GM12878 (cell line): ENCODE data around the gene SCIMP. TPM values are rescaled to one million over a fixed set of nuclear protein-coding genes. Genes with fewer than 3 reads are reported as not detected.
A peak's percentile ranks its signal among the peaks of the same experiment; 100 is the strongest.

Source experiments
- ATF7 ChIP-seq: fragments of 450-650 bp; IDR thresholded peaks from 2 replicates; pipeline ENCODE4 v1.6.1; 2016; ENCODE audit warnings: low read depth, mild to moderate bottlenecking
- BCL11A ChIP-seq: IDR thresholded peaks from 2 replicates; pipeline ENCODE4 v1.6.1; 2011; ENCODE audit warnings: low read depth, low read length
- CEBPB ChIP-seq, 2 experiments: fragments of 150-350 bp in 1 of 2; IDR thresholded peaks; 2 replicates each; pipeline ENCODE4 v1.6.1; 2012 to 2014; ENCODE audit warnings: low read depth in 2 of 2, low read length in 2 of 2, borderline replicate concordance in 1 of 2, inconsistent platforms in 1 of 2
- EGR1 ChIP-seq, 2 experiments: IDR thresholded peaks; 1 replicate in 1 of 2; 2 replicates in 1 of 2; pipeline ENCODE4 v1.6.1; 2011 to 2012; ENCODE audit warnings: low read depth in 2 of 2, low read length in 2 of 2, borderline replicate concordance in 1 of 2, mild to moderate bottlenecking in 1 of 2, moderate library complexity in 1 of 2
- EP300 ChIP-seq, 2 experiments: fragments of 150-350 bp in 1 of 2; IDR thresholded peaks; 2 replicates each; pipeline ENCODE4 v1.6.1; 2011 to 2012; ENCODE audit warnings: low read depth in 2 of 2, low read length in 2 of 2, borderline replicate concordance in 1 of 2, improper control_type of control experiment in 1 of 2, inconsistent platforms in 1 of 2; ENCODE audit not compliant: control insufficient read depth in 1 of 2
- FOXM1 ChIP-seq: IDR thresholded peaks from 2 replicates; pipeline ENCODE4 v1.6.1; 2012; ENCODE audit warnings: low read depth, mild to moderate bottlenecking, inconsistent platforms, low read length, moderate library complexity
- JUNB ChIP-seq: IDR thresholded peaks from 2 replicates; pipeline ENCODE4 v1.6.1; 2016; ENCODE audit warnings: antibody characterized with exemption, mild to moderate bottlenecking
- MYB ChIP-seq: fragments of 150-350 bp; IDR thresholded peaks from 2 replicates; pipeline ENCODE4 v1.6.1; 2014; ENCODE audit warnings: mild to moderate bottlenecking, low read depth, low read length, borderline replicate concordance
- NBN ChIP-seq: fragments of 450-650 bp; IDR thresholded peaks from 2 replicates; pipeline ENCODE4 v1.6.1; 2016
- RAD21 ChIP-seq: IDR thresholded peaks from 2 replicates; pipeline ENCODE4 v1.6.1; 2011; ENCODE audit warnings: mild to moderate bottlenecking, low read depth, low read length, moderate library complexity; ENCODE audit not compliant: insufficient read depth
- SPI1 ChIP-seq: IDR thresholded peaks from 2 replicates; pipeline ENCODE4 v1.6.1; 2011; ENCODE audit warnings: low read depth, mild to moderate bottlenecking, low read length, moderate library complexity, borderline replicate concordance; ENCODE audit not compliant: insufficient read depth
- SREBF1 ChIP-seq: IDR thresholded peaks from 2 replicates; pipeline ENCODE4 v1.6.1; 2012; ENCODE audit warnings: mild to moderate bottlenecking, low read length
- SRF ChIP-seq, 2 experiments: IDR thresholded peaks; 2 replicates each; pipeline ENCODE4 v1.6.1; 2011; ENCODE audit warnings: low read depth in 2 of 2, low read length in 2 of 2, mild to moderate bottlenecking in 1 of 2, moderate library complexity in 1 of 2
- TARDBP ChIP-seq: IDR thresholded peaks from 2 replicates; pipeline ENCODE4 v1.6.1; 2016; ENCODE audit warnings: borderline replicate concordance
- YY1 ChIP-seq: IDR thresholded peaks from 2 replicates; pipeline ENCODE4 v1.6.1; 2011; ENCODE audit warnings: low read depth, mild to moderate bottlenecking, low read length
- polyA plus RNA-seq, 11 experiments: library from polyadenylated mRNA; depleted of rRNA in 4 of 11; unstranded in 6 of 11; stranded (reverse) in 5 of 11; fragments of >200 nt; fragmentation: Nextera tagmentation in 4 of 11; fragmentation: Illumina TruSeq in 1 of 11; extraction: Ambion mirVana in 4 of 11; extraction: Trizol in 1 of 11; gene quantifications; 1 replicate in 1 of 11; 2 replicates in 10 of 11; pipeline versions ENCODE4 v1.2.1 to v1.2.3, GENCODE V29; 2011 to 2016; ENCODE audit warnings: inconsistent platforms in 2 of 11, missing spikeins in 2 of 11, low read depth in 1 of 11
- total RNA-seq, 4 experiments: library from RNA; depleted of rRNA in 3 of 4; stranded (reverse); fragments of >200 nt in 3 of 4; fragmentation: Illumina TruSeq in 1 of 4; extraction: Trizol in 1 of 4; gene quantifications; 2 replicates each; pipeline versions ENCODE4 v1.2.1 to v1.2.3, GENCODE V29; 2013 to 2021
- TF ChIP-seq, protein P1 (sequence below): fragments of 450-650 bp; IDR thresholded peaks from 2 replicates; pipeline ENCODE4 v1.6.1; 2017; ENCODE audit warnings: antibody characterized with exemption, mild to moderate bottlenecking, moderate library complexity
- TF ChIP-seq, protein P2 (sequence below): fragments of 450-650 bp; IDR thresholded peaks from 2 replicates; pipeline ENCODE4 v1.6.1; 2014; ENCODE audit warnings: mild to moderate bottlenecking
- TF ChIP-seq, protein P3 (sequence below): fragments of 450-650 bp; formaldehyde crosslinking; IDR thresholded peaks from 2 replicates; pipeline ENCODE4 v1.4.0; 2022; ENCODE audit warnings: mild to moderate bottlenecking, moderate library complexity
- TF ChIP-seq, protein P4 (sequence below): IDR thresholded peaks from 2 replicates; pipeline ENCODE4 v1.6.1; 2011; ENCODE audit warnings: mild to moderate bottlenecking, low read depth, low read length, moderate library complexity; ENCODE audit not compliant: insufficient replicate concordance

The SCIMP gene
- total and polyA plus RNA-seq, 10 of the 15 experiments (the other 5 are each of a cell fraction or from before 2014, with no cell fraction given), result 56.7 to 151 (median 95.0) TPM

DNA sequence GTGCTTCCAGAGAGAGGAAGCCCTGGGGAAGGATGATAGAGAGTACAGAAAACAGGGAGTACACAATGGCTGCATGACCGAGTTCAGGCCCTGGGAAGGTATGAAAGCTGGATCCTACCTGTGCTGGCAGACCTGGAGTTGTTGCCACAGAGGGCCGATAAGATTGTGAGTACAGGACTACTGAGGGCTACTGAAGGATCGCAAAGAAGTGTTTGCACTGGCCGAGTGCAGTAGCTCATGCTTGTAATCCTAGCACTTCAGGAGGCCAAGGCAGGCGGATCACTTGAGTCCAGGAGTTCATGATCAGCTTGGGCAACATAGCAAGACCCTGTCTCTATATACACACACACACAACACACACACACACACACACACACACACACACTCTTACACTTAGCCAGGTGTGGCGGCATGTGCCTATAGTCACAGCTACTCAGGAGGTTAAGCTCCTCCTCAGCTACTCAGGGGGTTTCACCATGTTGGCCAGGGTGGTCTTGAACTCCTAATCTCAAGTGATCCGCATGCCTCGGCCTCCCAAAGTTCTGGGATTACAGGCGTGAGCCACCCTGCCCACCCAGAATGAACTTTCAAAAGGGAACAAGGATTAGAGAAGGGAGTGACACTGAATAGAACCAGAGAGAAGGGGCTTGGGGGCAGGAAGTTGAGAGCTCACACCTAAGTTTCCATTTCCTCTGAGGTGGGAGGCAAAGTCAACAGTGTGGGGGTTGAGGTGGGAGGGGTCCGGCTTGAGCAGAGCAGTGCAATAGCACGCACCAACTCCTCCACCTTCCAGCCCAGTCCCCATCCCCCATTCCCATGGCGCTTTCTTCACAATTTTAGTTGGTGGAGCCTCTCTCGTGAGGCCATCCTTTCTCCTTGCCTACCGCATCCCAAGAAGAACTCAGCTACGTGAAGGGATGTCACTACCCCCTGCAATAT, 7.5 kb downstream of the SCIMP start (continued):
- TF ChIP-seq, protein P1, sequence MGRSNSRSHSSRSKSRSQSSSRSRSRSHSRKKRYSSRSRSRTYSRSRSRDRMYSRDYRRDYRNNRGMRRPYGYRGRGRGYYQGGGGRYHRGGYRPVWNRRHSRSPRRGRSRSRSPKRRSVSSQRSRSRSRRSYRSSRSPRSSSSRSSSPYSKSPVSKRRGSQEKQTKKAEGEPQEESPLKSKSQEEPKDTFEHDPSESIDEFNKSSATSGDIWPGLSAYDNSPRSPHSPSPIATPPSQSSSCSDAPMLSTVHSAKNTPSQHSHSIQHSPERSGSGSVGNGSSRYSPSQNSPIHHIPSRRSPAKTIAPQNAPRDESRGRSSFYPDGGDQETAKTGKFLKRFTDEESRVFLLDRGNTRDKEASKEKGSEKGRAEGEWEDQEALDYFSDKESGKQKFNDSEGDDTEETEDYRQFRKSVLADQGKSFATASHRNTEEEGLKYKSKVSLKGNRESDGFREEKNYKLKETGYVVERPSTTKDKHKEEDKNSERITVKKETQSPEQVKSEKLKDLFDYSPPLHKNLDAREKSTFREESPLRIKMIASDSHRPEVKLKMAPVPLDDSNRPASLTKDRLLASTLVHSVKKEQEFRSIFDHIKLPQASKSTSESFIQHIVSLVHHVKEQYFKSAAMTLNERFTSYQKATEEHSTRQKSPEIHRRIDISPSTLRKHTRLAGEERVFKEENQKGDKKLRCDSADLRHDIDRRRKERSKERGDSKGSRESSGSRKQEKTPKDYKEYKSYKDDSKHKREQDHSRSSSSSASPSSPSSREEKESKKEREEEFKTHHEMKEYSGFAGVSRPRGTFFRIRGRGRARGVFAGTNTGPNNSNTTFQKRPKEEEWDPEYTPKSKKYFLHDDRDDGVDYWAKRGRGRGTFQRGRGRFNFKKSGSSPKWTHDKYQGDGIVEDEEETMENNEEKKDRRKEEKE, result no peak
- TF ChIP-seq SREBF1 (no peak), SPI1 (peak; percentile 65; the same call in 1 of the 2 replicates), EGR1 (IDR thresholded peaks at IDR 0.05; ENCODE audit: borderline replicate concordance in 1 of 2, low read depth in 2 of 2, low read length in 2 of 2) (peak in 1 of 2 experiments; percentile 92; a peak in 2 of 3 replicates), JUNB (no peak; the same call in 1 of the 2 replicates), RAD21 (no peak), MYB (no peak), BCL11A (peak; percentile 76), SRF (IDR thresholded peaks at IDR 0.05; ENCODE audit: low read depth in 2 of 2, low read length in 2 of 2) (no peak), FOXM1 (peak; percentile 78), CEBPB (IDR thresholded peaks at IDR 0.05; ENCODE audit: borderline replicate concordance in 1 of 2, low read depth in 2 of 2, low read length in 2 of 2) (peak in 1 of 2 experiments; percentile 46; a peak in 1 of 4 replicates), ATF7 (peak; percentile 81), TARDBP (peak; percentile 75), YY1 (0 out of 2 replicates have a peak, but pooled peaks have one; percentile 11), NBN (peak; percentile 92; the same call in 1 of the 2 replicates), EP300 (IDR thresholded peaks at IDR 0.05; ENCODE audit: borderline replicate concordance in 1 of 2, control insufficient read depth in 1 of 2, low read depth in 2 of 2, low read length in 2 of 2) (peak; percentile 83 to 86)
- TF ChIP-seq, protein P2, sequence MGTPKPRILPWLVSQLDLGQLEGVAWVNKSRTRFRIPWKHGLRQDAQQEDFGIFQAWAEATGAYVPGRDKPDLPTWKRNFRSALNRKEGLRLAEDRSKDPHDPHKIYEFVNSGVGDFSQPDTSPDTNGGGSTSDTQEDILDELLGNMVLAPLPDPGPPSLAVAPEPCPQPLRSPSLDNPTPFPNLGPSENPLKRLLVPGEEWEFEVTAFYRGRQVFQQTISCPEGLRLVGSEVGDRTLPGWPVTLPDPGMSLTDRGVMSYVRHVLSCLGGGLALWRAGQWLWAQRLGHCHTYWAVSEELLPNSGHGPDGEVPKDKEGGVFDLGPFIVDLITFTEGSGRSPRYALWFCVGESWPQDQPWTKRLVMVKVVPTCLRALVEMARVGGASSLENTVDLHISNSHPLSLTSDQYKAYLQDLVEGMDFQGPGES, result no peak
- TF ChIP-seq, protein P3, sequence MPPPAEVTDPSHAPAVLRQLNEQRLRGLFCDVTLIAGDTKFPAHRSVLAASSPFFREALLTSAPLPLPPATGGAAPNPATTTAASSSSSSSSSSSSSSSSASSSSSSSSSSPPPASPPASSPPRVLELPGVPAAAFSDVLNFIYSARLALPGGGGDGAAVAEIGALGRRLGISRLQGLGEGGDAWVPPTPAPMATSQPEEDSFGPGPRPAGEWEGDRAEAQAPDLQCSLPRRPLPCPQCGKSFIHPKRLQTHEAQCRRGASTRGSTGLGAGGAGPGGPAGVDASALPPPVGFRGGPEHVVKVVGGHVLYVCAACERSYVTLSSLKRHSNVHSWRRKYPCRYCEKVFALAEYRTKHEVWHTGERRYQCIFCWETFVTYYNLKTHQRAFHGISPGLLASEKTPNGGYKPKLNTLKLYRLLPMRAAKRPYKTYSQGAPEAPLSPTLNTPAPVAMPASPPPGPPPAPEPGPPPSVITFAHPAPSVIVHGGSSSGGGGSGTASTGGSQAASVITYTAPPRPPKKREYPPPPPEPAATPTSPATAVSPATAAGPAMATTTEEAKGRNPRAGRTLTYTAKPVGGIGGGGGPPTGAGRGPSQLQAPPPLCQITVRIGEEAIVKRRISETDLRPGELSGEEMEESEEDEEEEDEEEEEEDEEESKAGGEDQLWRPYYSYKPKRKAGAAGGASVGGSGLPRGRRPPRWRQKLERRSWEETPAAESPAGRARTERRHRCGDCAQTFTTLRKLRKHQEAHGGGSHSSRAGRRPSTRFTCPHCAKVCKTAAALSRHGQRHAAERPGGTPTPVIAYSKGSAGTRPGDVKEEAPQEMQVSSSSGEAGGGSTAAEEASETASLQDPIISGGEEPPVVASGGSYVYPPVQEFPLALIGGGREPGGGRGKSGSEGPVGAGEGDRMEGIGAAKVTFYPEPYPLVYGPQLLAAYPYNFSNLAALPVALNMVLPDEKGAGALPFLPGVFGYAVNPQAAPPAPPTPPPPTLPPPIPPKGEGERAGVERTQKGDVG (CRISPR knock-in tag), result 0 out of 2 replicates have a peak, but pooled peaks have one; percentile 57
- TF ChIP-seq, protein P4, sequence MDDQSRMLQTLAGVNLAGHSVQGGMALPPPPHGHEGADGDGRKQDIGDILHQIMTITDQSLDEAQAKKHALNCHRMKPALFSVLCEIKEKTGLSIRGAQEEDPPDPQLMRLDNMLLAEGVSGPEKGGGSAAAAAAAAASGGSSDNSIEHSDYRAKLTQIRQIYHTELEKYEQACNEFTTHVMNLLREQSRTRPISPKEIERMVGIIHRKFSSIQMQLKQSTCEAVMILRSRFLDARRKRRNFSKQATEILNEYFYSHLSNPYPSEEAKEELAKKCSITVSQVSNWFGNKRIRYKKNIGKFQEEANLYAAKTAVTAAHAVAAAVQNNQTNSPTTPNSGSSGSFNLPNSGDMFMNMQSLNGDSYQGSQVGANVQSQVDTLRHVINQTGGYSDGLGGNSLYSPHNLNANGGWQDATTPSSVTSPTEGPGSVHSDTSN, result peak; percentile 44
